ENCODE data around the gene P2RY14. TPM values are rescaled to one million over a fixed set of nuclear protein-coding genes. Genes with fewer than 3 reads are reported as not detected.

P2RY14 gene
- total and polyA plus RNA-seq, 2 donors from 2014 or later: 0.54 to 2.4 TPM

DNA sequence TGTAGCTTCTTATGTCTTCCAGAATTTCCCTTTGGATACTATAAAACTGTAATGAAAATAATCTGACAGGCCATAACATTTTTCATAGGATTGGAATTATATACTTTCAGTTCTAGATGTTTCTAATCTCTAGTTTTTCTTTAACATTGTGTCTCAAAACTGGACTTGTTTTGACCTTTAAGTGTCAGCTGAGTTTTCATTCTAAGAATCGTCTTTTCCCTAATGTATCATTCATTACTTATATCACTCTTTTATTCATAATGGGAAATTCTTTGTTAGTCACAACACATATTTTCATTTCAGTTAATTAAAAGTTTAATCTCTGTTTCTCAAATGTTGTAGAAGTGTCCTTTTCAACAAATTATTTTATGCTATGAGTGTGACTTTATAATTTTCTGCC is 87.2 kb downstream of the P2RY14 start:
- no peak overlapping the region for H3K27ac ChIP-seq (ENCODE audit: low read depth in 2 of 2, low read length in 2 of 2)
- no peaks in the 10 kb centered on the region for H3K4me1 ChIP-seq (ENCODE audit: control insufficient read depth in 2 of 3, insufficient read depth in 2 of 3, low read depth in 1 of 3, low read length in 3 of 3)
- DNase-seq (no peak), FAIRE-seq (peak; percentile 8)
- no peaks in the 10 kb centered on the region for H3K9me3 ChIP-seq (ENCODE audit: control insufficient read depth in 2 of 3, insufficient read depth in 1 of 3, low read length in 3 of 3)
- TF ChIP-seq, protein P1, sequence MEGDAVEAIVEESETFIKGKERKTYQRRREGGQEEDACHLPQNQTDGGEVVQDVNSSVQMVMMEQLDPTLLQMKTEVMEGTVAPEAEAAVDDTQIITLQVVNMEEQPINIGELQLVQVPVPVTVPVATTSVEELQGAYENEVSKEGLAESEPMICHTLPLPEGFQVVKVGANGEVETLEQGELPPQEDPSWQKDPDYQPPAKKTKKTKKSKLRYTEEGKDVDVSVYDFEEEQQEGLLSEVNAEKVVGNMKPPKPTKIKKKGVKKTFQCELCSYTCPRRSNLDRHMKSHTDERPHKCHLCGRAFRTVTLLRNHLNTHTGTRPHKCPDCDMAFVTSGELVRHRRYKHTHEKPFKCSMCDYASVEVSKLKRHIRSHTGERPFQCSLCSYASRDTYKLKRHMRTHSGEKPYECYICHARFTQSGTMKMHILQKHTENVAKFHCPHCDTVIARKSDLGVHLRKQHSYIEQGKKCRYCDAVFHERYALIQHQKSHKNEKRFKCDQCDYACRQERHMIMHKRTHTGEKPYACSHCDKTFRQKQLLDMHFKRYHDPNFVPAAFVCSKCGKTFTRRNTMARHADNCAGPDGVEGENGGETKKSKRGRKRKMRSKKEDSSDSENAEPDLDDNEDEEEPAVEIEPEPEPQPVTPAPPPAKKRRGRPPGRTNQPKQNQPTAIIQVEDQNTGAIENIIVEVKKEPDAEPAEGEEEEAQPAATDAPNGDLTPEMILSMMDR (IDR thresholded peaks at IDR 0.05; ENCODE audit: borderline replicate concordance, extremely low read depth, insufficient read depth): no peak
- no peaks in the 10 kb centered on the region for H3K27me3 ChIP-seq (ENCODE audit: control insufficient read depth, insufficient read depth, low read length)
- intact Hi-C loops (cut with DNase I): no loop called here
- no peaks in the 10 kb centered on the region for H3K36me3 ChIP-seq (ENCODE audit: control insufficient read depth in 2 of 3, insufficient read depth in 3 of 3, low read length in 3 of 3)
- H3K4me3 ChIP-seq (ENCODE audit: low read length in 3 of 3): no peak overlapping the region
- H3K9ac ChIP-seq (ENCODE audit: low read length in 3 of 3): no peak overlapping the region

DNA sequence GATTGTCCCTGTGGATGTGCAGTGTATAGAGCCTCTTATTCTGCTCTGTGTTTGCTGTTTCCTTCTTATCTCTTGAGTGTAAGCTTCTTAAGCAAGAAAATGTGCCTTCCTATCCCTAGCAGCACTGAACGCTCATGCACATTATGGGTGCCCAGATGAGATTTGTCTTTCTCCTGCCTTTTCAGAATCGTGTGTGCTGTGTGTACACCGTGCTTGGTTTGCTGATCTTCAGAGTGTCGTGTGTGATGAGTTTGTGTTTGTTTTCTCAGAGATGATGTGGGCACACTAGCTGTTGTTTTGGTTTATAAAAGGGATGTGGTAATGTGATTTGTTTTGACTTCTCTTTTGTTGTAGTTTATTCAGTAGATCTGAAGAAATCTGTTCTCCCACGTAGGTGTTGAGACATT is 95.1 kb downstream of the P2RY14 start:
- no peak for FAIRE-seq
- Histone ChIP-seq H3K9ac (ENCODE audit: low read length in 3 of 3) (no peak overlapping the region), H3K4me3 (ENCODE audit: low read length in 3 of 3) (no peak overlapping the region), H3K27ac (ENCODE audit: low read depth in 2 of 2, low read length in 2 of 2) (no peak overlapping the region), H3K27me3 (ENCODE audit: control insufficient read depth, insufficient read depth, low read length) (no peaks in the 10 kb centered on the region), H3K36me3 (ENCODE audit: control insufficient read depth in 2 of 3, insufficient read depth in 3 of 3, low read length in 3 of 3) (no peaks in the 10 kb centered on the region), H3K9me3 (ENCODE audit: control insufficient read depth in 2 of 3, insufficient read depth in 1 of 3, low read length in 3 of 3) (no peaks in the 10 kb centered on the region), H3K4me1 (ENCODE audit: control insufficient read depth in 2 of 3, insufficient read depth in 2 of 3, low read depth in 1 of 3, low read length in 3 of 3) (no peaks in the 10 kb centered on the region)
- TF ChIP-seq, protein P1 (IDR thresholded peaks at IDR 0.05; ENCODE audit: borderline replicate concordance, extremely low read depth, insufficient read depth): no peak
- no peak for DNase-seq
- intact Hi-C loops (cut with DNase I): no loop called here

DNA sequence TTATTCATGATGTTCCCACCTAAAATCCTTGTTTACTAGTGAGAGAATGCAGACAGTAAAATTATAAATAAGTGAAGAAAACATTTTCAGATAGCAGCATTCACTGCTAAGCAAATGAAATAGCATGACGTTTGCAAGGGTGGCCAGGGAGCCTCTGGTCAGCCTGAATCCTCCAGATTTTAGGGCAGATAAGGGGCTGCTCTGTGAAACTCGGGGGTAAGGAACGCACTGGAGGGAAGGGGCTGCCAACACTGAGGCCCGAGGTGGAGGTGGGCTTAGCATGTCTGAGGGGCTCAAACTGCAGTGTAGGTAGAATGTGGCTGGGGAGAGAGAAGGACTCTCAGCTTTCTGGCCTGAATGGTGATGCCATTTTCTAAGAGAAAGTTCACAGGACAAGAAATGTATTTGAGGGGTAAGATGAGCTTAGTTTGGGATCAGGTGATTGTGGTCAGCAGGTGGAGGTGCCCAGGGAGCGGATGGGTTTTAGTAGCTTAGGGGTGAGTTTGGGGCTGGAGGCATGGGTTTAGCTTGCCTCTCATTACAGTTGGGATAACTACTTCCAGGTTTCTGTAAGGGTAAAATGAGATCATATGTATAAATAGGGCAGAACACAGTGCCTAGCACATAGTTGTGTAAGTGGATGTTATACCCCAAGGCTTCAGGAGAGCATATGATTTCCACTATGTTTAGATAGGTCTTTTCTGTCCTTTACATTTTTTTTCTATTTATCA is 95.8 kb downstream of the P2RY14 start:
- Histone ChIP-seq H3K9me3 (ENCODE audit: control insufficient read depth in 2 of 3, insufficient read depth in 1 of 3, low read length in 3 of 3) (no peaks in the 10 kb centered on the region), H3K27me3 (ENCODE audit: control insufficient read depth, insufficient read depth, low read length) (no peaks in the 10 kb centered on the region), H3K27ac (ENCODE audit: low read depth in 2 of 2, low read length in 2 of 2) (no peak overlapping the region), H3K4me1 (ENCODE audit: control insufficient read depth in 2 of 3, insufficient read depth in 2 of 3, low read depth in 1 of 3, low read length in 3 of 3) (no peaks in the 10 kb centered on the region), H3K9ac (ENCODE audit: low read length in 3 of 3) (no peak overlapping the region), H3K4me3 (ENCODE audit: low read length in 3 of 3) (no peak overlapping the region), H3K36me3 (ENCODE audit: control insufficient read depth in 2 of 3, insufficient read depth in 3 of 3, low read length in 3 of 3) (no peaks in the 10 kb centered on the region)
- intact Hi-C loops (cut with DNase I): no loop called here
- FAIRE-seq: no peak
- TF ChIP-seq, protein P1 (IDR thresholded peaks at IDR 0.05; ENCODE audit: borderline replicate concordance, extremely low read depth, insufficient read depth): no peak
- DNase-seq: no peak
